Measurements from ENCODE around the gene SIRPD. TPM values are rescaled to one million over a fixed set of nuclear protein-coding genes. Genes with fewer than 3 reads are reported as not detected.

SIRPD gene
- total and polyA plus RNA-seq, 2 of the 8 experiments (the other 6 are each of a cell fraction or from before 2014, with no cell fraction given) = not detected

- no peak for TF ChIP-seq RAD21 (IDR thresholded peaks at IDR 0.05 in 1 of 2, conservative IDR thresholded peaks at IDR 0.05 in 1 of 2; ENCODE audit: low read depth in 2 of 2, low read length in 2 of 2)
- TF ChIP-seq USF2 (IDR thresholded peaks at IDR 0.05; ENCODE audit: low read length) = no peak
- no peak for TF ChIP-seq CTCF (IDR thresholded peaks at IDR 0.05; ENCODE audit: control extremely low read depth in 1 of 3, insufficient read depth in 1 of 3, low read depth in 1 of 3, low read length in 3 of 3)
Measured at GRCh38 chr20:1489764-1490436, 67.6 kb downstream of the SIRPD start (continued).

All from H1 (cell line).